GM19240 (cell line): ENCODE measurements around the gene UBL4B.
"Not testable (repeated sequence)": the region's sequence is repeated elsewhere in the genome, so short reads cannot be mapped to it uniquely, and the experiment has no call there.

ENCODE experiments used
- DNase-seq: peaks from one replicate; pipeline ENCODE4 v3.0.0; 2011; ENCODE audit warnings: low spot score; ENCODE audit not compliant: insufficient read length

UBL4B gene

GRCh38 chr1:110112143-110112542 is at the start of gene UBL4B:
Gene UBL4B, plus strand, starts transcription at chr1:110112443. Its CDS starts 92 bp downstream, at chr1:110112535.
- no peak for DNase-seq

- no peak for DNase-seq
Observed at GRCh38 chr1:110062612-110063011, 49.6 kb upstream of the UBL4B start.

- no peak for DNase-seq
Observed at GRCh38 chr1:110063781-110064180, 48.5 kb upstream of the UBL4B start.

GRCh38 chr1:110064576-110065337 is 47.5 kb upstream of the UBL4B start:
- DNase-seq: no peak

GRCh38 chr1:110065841-110066240 is 46.4 kb upstream of the UBL4B start:
- no peak for DNase-seq

- no peak for DNase-seq
Observed at GRCh38 chr1:110067479-110067892, 44.8 kb upstream of the UBL4B start.

- DNase-seq: no peak
Observed at GRCh38 chr1:110067893-110068645, 44.2 kb upstream of the UBL4B start.

GRCh38 chr1:110068646-110069403 is 43.4 kb upstream of the UBL4B start:
- no peak for DNase-seq

- no peak for DNase-seq
Observed at GRCh38 chr1:110069404-110070281, 42.6 kb upstream of the UBL4B start.

GRCh38 chr1:110070282-110070669 is 42.0 kb upstream of the UBL4B start:
- no peak for DNase-seq

GRCh38 chr1:110070671-110071242 is 41.5 kb upstream of the UBL4B start, which contains the start of gene ALX3:
Gene ALX3, minus strand, starts transcription at chr1:110070672. Its CDS starts 60 bp downstream, at chr1:110070612.
- no peak for DNase-seq

GRCh38 chr1:110074166-110074565 is 38.1 kb upstream of the UBL4B start:
- DNase-seq: no peak

- no peak for DNase-seq
Observed at GRCh38 chr1:110076789-110077500, 35.3 kb upstream of the UBL4B start.

- not testable (repeated sequence) for DNase-seq
Observed at GRCh38 chr1:110079995-110080394, 32.2 kb upstream of the UBL4B start.

GRCh38 chr1:110081061-110081460 is 31.2 kb upstream of the UBL4B start:
- no peak for DNase-seq

- DNase-seq: no peak
Observed at GRCh38 chr1:110082477-110082876, 29.8 kb upstream of the UBL4B start.

GRCh38 chr1:110083061-110083865 is 29.0 kb upstream of the UBL4B start:
- DNase-seq: no peak

GRCh38 chr1:110083866-110084226 is 28.4 kb upstream of the UBL4B start:
- DNase-seq: no peak
